Measurements from ENCODE around the gene GPC6.

The GPC6 gene

GRCh38 chr13:93399212-93399611, 172.6 kb downstream of the GPC6 start:
- Histone ChIP-seq H4K20me1 (ENCODE audit: insufficient read depth, low read length) (no peaks in the 10 kb centered on the region), H3K4me3 (ENCODE audit: low read depth, low read length, poor library complexity, severe bottlenecking) (no peak overlapping the region), H3K9ac (ENCODE audit: low read length) (no peak overlapping the region), H3K27ac (ENCODE audit: low read depth, low read length, poor library complexity, severe bottlenecking) (no peak overlapping the region), H3K36me3 (ENCODE audit: insufficient read depth, low read length) (no peaks in the 10 kb centered on the region), H3F3A (ENCODE audit: insufficient read depth, low read length) (no peaks in the 10 kb centered on the region), H3K9me3 (ENCODE audit: low read length) (no peaks in the 10 kb centered on the region), H3K79me2 (ENCODE audit: insufficient read depth, low read length) (no peaks in the 10 kb centered on the region), H3K4me2 (ENCODE audit: low read length) (no peak overlapping the region), H3K9me2 (ENCODE audit: low read depth, low read length) (no peaks in the 10 kb centered on the region), H2AFZ (ENCODE audit: low read length) (no peak overlapping the region), H3K4me1 (ENCODE audit: insufficient read depth, low read length, severe bottlenecking) (no peaks in the 10 kb centered on the region), H3K27me3 (ENCODE audit: insufficient read depth, low read length) (no peaks in the 10 kb centered on the region)
- TF ChIP-seq, protein P1, sequence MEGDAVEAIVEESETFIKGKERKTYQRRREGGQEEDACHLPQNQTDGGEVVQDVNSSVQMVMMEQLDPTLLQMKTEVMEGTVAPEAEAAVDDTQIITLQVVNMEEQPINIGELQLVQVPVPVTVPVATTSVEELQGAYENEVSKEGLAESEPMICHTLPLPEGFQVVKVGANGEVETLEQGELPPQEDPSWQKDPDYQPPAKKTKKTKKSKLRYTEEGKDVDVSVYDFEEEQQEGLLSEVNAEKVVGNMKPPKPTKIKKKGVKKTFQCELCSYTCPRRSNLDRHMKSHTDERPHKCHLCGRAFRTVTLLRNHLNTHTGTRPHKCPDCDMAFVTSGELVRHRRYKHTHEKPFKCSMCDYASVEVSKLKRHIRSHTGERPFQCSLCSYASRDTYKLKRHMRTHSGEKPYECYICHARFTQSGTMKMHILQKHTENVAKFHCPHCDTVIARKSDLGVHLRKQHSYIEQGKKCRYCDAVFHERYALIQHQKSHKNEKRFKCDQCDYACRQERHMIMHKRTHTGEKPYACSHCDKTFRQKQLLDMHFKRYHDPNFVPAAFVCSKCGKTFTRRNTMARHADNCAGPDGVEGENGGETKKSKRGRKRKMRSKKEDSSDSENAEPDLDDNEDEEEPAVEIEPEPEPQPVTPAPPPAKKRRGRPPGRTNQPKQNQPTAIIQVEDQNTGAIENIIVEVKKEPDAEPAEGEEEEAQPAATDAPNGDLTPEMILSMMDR (IDR thresholded peaks at IDR 0.05; ENCODE audit: low read length) = no peak
- TF ChIP-seq EZH2 (IDR thresholded peaks at IDR 0.05; ENCODE audit: borderline replicate concordance, low read length) = no peak

- Histone ChIP-seq H3K4me1 (ENCODE audit: insufficient read depth, low read length, severe bottlenecking) (no peaks in the 10 kb centered on the region), H2AFZ (ENCODE audit: low read length) (no peak overlapping the region), H3K36me3 (ENCODE audit: insufficient read depth, low read length) (no peaks in the 10 kb centered on the region)
Measured at GRCh38 chr13:93406136-93406535, 179.5 kb downstream of the GPC6 start.

GRCh38 chr13:93407551-93407950, 180.9 kb downstream of the GPC6 start:
- H3K27me3 ChIP-seq (ENCODE audit: insufficient read depth, low read length) = no peaks in the 10 kb centered on the region
- no peaks in the 10 kb centered on the region for H3K4me1 ChIP-seq (ENCODE audit: insufficient read depth, low read length, severe bottlenecking)
- H3K9me3 ChIP-seq (ENCODE audit: low read length) = no peaks in the 10 kb centered on the region
- H3K4me3 ChIP-seq (ENCODE audit: low read depth, low read length, poor library complexity, severe bottlenecking) = no peak overlapping the region
- no peak overlapping the region for H2AFZ ChIP-seq (ENCODE audit: low read length)
- no peak overlapping the region for H3K9ac ChIP-seq (ENCODE audit: low read length)
- H3K4me2 ChIP-seq (ENCODE audit: low read length) = no peak overlapping the region
- no peak for TF ChIP-seq EZH2 (IDR thresholded peaks at IDR 0.05; ENCODE audit: borderline replicate concordance, low read length)
- TF ChIP-seq, protein P1 (IDR thresholded peaks at IDR 0.05; ENCODE audit: low read length) = no peak
- H4K20me1 ChIP-seq (ENCODE audit: insufficient read depth, low read length) = no peaks in the 10 kb centered on the region
- no peak overlapping the region for H3K27ac ChIP-seq (ENCODE audit: low read depth, low read length, poor library complexity, severe bottlenecking)
- H3F3A ChIP-seq (ENCODE audit: insufficient read depth, low read length) = no peaks in the 10 kb centered on the region
- H3K9me2 ChIP-seq (ENCODE audit: low read depth, low read length) = no peaks in the 10 kb centered on the region
- no peaks in the 10 kb centered on the region for H3K79me2 ChIP-seq (ENCODE audit: insufficient read depth, low read length)
- no peaks in the 10 kb centered on the region for H3K36me3 ChIP-seq (ENCODE audit: insufficient read depth, low read length)

More at GRCh38 chr13:93406136-93406535, 179.5 kb downstream of the GPC6 start:
- Histone ChIP-seq H3K9me2 (ENCODE audit: low read depth, low read length) (no peaks in the 10 kb centered on the region), H3K4me2 (ENCODE audit: low read length) (no peak overlapping the region), H3K27me3 (ENCODE audit: insufficient read depth, low read length) (no peaks in the 10 kb centered on the region), H3K9me3 (ENCODE audit: low read length) (no peaks in the 10 kb centered on the region), H3K4me3 (ENCODE audit: low read depth, low read length, poor library complexity, severe bottlenecking) (no peak overlapping the region), H3K27ac (ENCODE audit: low read depth, low read length, poor library complexity, severe bottlenecking) (no peak overlapping the region), H3F3A (ENCODE audit: insufficient read depth, low read length) (no peaks in the 10 kb centered on the region), H3K79me2 (ENCODE audit: insufficient read depth, low read length) (no peaks in the 10 kb centered on the region), H3K9ac (ENCODE audit: low read length) (no peak overlapping the region), H4K20me1 (ENCODE audit: insufficient read depth, low read length) (no peaks in the 10 kb centered on the region)
- no peak for TF ChIP-seq EZH2 (IDR thresholded peaks at IDR 0.05; ENCODE audit: borderline replicate concordance, low read length)
- TF ChIP-seq, protein P1 (IDR thresholded peaks at IDR 0.05; ENCODE audit: low read length) = no peak

Measured in OCI-LY1 (cell line).